SU-DHL-6 (cell line): ENCODE measurements around the gene RPS16.

Experiments used
- CTCF ChIP-seq: fragments of 200-600 bp; sonication (generic); IDR thresholded peaks from one replicate; pipeline ENCODE4 v1.5.1; 2017; ENCODE audit warnings: antibody characterized with exemption, mild to moderate bottlenecking, low read length, moderate library complexity; ENCODE audit not compliant: insufficient read depth, poor library complexity, severe bottlenecking
- EZH2phosphoT487 ChIP-seq: fragments of 200-600 bp; sonication (generic), shearing (Covaris generic); conservative IDR thresholded peaks from 2 replicates; pipeline ENCODE4 v1.6.1; 2018; ENCODE audit warnings: mild to moderate bottlenecking, antibody characterized with exemption, low read length, moderate library complexity, mixed read lengths

GRCh38 chr19:39433480-39434079 is 2.2 kb downstream of the RPS16 start:
- TF ChIP-seq CTCF = no peak
- no peak for TF ChIP-seq EZH2phosphoT487
